GM21381 (cell line): ENCODE data around the gene NR3C1.

Experiments
- ATAC-seq: cut with Tn5 transposase; IDR thresholded peaks from one replicate; pipeline ENCODE4 v1.9.1; 2021; ENCODE audit warnings: mild to moderate bottlenecking, moderate library complexity; ENCODE audit not compliant: unreplicated experiment

The NR3C1 gene

DNA sequence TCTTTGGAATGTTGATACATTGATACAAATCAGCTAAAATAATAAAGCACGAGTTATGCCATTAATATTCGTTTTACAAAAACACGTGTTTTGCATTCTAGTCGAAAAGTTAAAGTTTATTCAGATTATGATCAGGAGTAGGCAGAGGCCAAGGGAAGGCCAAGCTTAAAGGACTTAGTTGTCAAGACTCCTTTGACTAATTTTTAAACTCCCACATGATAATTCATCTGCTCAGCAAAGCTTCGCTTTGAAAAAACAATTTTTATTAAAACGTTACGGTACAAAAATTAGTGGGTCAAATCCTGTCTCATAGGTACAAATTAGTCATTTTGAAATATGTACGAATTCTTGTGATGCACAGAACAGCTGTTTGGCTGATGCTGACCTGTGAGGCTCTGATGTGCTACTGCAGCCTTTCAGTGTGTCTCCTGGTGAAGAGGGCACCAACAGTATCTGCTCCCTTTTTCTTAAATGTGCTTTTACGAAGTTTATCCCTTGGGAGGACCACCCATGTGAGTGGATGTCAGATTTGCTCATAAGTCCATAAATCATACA lies 23.0 kb upstream of the NR3C1 start:
- ATAC-seq, result peak; percentile 63

DNA sequence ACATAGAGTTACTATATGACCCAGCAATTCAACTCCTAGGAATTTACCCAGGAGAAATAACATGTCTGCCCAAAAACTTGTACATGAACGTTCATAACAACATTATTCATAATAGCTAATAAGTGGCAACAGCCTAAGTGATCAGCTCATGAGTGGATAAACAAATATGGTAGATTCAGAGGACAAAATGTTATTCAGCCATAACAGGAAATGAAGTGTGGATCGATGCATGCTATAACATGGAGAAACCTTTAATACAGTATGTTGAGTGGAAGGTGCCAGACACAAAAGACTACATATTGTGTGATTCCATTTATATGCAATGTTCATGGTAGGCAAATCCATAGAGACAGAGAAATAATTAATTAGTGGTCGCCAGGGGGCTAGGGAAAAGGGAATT lies 22.3 kb upstream of the NR3C1 start:
- ATAC-seq, result no peak

DNA sequence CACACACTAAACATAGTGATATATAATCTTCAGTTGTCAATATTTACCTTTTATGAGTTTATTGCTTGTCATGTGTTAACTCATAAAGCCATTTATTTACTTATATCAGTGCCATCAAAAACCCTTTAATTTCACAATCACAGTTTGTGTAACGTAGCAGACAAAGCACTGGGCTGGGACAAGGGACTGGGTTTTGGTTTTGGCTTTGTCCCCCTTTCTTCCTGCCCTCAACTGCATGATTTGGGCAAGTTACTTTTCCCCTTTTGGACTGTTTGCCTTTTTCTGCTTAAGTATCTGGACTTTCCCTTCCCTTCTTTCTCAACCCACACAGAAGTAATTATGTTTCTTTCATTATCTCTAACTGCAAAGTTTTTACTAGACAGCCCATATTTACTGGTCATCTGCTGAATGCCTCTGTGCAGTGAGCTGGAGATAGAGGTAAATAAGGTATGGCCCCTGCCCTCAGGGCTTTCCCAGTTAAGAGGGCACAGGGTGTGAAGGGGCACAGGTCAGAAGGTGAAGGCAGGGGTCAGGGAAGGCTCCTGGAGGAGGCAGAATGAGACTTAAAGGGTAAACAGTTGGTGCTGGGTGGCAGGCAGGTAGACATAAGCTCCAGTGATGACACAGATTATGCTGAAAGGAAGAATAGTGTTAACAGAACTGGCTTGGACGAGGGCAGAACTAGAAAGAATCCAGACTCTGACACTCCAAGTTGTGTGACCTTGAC lies 14.8 kb upstream of the NR3C1 start:
- peak; percentile 41 for ATAC-seq

DNA sequence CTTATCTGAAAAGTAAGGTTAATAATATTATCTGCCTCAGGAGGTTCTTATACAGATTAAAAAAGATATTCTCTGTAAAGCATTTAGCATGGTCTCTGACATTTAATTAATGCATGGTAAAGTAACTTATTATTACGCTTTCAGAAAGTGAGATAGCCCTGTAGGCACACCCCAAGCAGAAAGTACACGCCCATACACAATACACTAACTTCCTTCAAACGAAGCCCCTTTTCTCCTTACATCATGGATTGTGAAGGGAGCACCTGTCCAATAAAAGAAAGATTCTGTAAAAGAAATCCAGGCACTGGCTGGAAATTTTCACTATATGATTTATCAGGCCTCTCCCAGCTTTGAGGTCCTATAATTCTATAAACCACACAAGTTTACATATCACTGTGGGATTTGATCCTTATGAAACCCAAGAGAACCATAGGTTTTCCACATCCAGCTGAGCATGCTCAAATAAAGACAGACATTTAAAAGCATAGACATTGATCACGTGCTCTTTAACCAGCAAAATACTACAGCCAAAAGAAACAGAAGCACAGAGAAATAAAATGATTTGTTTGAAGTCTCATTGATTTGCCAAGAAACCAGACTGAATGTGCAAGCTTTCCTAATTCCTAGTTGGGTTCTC lies 14.1 kb upstream of the NR3C1 start:
- ATAC-seq, result no peak

DNA sequence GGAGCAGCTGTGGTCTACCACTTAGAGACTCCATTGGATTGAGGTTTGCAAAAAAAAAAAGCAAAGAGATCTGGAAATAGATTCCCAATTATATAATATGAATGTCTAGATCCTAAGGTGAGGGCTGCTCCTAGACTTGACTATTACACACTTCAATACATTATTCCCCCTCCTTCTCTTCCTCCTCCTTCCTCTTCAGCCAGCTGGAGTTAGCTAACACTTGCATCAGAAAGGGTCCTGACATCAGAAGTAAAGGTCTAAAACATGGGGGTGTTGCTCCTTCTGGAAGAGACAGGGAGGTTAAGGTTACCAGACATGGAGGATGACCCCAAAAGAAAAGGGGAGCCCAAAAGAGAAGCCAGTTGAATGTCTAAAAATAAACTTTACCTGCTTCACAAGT lies 12.9 kb upstream of the NR3C1 start:
- no peak for ATAC-seq

DNA sequence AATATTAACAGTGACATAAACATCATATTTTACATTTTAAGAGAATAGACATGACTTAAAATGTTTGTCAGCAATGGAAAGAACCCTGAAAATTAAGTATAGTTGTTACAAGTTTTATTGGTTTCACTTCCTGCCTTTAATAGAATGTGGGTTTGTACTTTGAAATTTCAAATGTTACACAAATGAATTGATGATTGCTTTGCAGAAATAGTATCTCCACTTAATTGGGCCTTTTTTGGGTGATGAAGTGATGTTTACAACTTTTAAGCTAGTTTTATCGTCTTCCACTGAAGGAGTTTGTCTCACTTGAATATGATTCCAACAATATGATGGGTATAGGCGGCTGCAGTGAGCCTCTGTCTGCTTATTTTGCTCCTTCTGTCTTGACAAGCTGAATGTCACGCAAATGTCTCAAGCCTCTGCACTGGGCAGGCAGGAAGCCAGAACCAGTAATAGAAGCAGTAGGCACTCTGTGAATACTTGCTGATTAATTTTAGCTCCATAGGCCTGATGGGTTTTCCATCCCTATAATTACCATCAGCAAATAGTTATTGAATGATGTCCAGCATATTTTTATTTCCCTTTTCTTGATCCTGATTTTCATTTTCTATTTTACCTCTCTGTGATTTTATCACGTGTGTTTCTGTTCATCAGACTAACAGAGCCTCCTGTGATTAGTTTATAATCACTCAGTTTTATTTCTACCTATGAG lies 10.6 kb upstream of the NR3C1 start:
- peak; percentile 75 for ATAC-seq

DNA sequence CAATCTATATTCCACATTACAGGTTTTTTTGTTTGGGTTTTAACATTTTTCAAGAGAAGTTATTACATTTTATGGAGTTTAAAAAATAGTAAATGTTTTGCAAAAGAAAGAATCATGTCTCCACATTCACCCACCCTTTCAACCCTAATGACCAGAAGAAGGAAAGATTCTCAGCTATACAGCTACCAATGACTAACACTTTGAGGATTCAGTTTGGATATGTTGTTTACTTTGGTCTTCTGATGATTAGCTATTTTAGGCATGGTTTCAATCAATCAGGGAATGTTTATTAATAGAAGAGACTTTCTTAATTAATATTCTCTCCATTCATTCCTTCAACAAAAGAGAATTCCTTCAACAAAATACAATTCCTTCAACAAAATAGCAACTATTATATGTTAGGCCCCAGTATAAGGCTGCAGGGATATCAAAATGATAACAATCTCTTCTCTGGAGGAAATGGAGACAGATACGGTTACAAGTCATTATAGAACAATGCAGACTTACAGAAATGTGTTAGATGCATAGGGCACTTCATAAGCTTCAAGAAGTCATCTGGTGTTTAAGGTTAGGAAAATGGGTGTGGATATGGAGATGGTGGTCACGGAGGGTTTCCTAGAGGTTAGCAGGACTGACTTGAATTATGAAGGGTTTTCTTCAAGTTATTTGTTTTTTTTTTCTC lies 9.3 kb upstream of the NR3C1 start:
- no peak for ATAC-seq

DNA sequence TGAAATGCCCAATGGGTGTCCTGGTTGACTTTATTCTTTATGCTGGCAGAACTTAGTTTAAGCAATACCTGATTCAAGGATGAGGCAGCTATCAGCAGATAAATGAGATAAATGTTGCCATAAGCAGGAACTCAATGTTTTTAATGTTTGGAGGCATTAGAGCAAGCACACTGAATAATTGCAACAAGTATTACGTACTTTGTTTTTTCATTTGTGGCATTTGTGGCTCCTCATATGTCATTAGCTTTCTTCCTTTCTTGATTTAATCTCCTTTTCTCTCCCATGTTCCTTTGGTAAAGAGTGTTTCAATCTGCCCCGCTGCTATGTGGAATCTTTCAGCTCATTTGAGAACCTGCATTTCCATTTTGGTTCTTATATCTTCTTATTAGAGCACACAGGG lies 6.4 kb upstream of the NR3C1 start:
- ATAC-seq, result no peak

DNA sequence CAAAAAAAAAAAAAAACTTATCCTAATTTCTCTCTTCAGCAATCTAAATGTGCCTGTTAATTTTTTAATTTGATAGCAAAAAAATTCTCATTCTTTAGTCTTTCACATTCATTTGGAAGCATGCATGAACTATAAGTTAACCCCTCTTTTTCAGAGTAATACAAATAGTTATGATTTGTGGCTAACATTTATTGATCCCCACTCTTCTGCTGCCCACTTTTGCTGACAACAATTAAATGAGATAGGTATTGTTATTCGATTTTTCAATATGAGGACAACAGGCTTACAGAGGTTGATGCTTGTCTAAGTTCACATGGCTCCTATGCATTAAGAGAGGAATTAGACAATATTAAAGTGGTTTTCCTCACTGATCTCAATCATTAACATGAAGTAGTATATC lies 2.9 kb upstream of the NR3C1 start:
- ATAC-seq, result no peak

DNA sequence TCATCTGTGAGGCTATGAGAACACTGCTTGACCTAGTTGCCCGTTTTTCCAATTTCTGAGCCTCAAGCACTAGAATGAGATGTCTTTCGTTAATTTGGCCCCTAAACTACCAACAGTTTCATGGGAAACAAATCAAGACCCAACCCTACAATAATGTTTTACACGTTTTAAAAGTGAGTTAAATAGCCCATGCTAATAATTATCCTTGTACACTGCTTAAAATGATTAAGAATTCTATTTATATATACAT lies 2.3 kb upstream of the NR3C1 start:
- ATAC-seq, result no peak

DNA sequence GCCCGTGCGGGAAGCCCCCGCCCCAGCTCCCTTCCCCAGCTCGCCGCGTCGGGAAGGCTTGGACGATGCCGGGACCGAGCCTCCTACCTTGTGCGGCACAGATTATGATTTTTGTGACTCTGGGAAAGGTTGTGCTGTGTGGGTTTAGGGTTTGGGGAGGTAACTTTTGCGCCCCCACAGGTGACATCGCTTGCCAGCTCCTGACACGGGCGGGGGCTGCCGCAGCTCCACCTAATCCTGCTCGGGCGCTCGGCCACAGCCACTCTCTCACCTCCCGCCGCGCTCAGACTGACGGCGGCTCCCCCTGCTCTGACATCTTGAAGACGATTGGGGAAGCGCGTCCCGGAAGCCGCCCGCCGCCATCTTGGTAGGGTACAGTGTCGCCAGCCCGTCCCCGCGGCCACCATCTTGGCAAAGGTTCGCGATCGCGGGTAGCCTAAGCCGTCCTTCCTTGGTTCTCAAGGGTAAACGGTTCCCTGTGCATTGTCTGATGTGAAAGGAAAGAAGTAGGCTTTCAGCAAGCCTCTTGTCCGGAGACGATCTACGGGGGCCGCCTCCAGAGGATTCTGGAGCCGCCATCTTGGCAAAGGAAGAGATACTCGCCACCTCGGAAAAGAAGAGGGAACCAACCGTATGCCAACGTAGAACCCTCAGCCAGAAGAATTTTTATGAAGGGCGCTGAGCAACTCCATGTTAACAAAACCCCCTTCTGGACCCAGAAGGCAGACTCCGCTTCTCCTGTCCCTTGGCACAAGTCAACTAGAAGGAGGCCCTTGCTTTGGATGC lies 1.8 kb upstream of the NR3C1 start:
- peak; percentile 30 for ATAC-seq

DNA sequence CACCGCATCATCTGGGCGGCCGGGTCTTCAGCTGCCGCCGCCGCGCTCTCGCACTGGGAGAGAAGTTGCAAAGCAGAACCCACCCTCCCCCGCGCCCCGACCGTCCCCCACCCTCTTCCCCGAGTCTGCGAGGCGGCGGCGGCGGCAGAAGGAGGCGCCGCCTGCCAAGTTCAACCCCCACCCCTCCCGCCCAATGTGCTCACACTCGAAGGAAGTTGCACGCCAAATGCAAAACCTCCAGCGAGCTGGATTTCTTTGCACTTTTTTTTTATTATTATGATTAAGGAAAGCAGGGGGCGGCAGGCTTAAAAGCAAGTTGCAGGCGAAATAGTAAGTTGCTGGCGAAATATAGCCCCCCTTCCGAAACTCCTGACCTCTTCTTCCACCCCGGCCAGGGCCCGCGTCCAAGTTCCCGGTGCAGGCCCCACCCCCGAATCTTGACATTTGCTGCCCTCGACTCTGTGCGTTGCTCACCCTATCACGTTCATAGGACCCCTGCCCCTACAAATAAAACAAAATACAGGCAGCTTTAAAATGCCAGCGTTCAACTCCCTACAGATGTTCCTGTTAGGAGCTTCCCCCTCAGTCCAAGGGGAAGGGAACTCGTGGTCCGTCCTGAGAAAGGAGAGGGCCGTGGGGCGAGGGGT lies 1.1 kb upstream of the NR3C1 start:
- peak; percentile 18 for ATAC-seq

DNA sequence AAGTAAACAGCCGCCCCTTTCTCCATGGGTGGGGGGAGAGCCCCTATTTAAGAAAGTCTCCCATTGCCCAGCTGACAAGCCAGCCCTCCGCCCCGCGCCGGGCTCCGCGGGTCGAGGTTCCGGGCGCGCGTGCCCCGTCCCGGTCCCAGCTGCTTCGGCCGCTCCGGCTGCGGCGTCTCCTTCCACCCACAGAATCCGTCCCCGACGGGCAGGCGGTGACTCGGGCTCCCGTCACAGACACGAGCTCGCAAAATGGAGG lies 223 bp downstream of the NR3C1 start:
- ATAC-seq, result peak; percentile 9

DNA sequence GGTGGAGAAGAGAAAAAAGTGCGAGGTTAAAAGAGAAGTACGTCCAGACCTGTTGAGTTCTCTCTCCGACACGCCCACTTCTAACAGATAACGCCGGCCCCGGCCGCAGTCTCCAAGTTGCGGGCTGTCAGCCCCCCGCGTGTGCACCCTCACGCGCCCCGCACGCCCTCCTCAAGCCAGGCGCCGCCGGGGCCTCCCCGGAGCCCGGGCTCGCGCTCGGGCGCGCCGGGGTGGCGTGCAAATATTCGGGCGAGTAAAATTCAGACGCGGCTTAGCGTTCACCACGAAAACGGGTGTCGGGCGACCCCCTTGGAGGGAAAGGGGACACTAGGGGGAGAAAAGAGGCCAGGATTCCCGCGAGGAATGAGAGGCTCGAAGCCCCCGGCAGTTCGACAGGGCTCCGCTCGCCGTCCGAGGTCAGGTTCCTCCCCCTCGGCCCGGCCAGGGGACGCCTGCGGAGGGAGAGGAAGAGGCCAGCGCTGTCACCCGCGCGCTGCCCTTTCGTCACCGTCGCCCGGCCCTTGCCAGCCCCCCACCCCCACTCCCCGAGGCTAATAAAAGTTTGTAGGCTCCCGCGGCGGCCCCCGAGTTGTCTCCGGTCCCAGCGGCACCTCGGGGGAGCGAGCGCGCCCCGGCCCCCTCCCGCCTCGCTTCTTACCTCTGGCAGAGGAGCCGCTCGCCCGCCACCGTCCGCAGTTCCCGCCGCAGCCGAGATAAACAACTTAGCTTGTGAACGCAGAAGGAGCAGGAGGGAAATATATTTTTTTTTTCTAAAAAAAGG lies 743 bp downstream of the NR3C1 start:
- ATAC-seq, result no peak

DNA sequence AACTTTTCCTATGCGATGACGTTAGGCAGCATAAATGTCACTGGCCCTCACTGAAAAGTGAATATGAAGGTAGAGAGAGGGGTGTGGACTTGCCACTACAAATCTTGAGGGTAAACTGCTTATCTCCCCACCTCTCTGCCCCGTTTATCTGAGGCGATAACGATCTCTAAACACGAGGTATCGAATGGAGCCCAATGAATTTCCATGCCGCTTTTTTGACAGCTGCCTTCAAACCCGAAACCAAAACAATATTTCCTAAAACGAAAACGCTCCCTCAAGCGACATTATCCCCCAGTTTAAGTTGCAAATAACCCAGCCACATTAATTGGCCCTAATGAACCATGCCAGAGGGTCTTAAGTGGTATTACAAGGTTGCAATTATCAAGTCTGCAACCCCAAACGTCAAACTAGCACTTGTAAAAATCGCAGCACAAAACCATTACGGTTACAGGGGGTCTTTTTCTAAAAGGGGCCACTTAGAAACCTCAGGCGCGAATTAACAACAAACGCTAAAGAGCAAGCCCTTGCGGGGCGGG lies 1.4 kb downstream of the NR3C1 start:
- no peak for ATAC-seq

DNA sequence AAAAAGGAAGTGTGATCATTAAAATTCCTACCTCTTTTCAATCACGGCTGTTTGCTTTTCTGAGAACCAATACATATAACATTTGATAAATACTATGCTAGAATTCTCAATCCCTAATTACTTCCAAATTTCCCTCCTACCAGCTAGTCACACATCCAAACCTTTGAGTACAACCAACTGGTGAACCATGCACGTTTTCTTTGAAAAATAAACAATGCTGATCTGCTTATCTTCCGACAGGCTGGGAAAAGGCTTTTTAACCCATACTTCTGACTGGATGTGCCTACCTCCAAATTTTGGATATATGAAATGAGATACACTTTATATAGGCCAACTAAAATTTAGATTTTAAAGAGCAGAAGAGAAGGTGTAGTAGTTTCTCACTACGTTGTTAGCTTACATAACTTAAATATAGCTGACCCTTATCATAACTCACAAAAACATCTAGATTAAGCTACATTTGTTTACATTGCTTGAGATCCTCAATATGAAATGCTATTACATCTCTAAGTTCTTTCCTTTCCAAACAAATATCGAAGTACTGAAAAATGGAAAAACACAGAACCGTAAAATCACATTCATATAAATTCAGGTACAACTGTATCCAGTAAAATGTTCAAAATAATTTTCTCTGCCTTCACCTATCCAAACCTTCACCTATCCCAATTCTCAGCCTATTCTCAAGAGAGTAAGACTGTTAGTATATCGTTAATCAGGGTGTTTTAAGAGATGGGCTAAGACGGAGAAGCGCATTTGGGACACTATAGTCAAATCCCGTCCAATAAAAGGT lies 2.1 kb downstream of the NR3C1 start:
- no peak for ATAC-seq

DNA sequence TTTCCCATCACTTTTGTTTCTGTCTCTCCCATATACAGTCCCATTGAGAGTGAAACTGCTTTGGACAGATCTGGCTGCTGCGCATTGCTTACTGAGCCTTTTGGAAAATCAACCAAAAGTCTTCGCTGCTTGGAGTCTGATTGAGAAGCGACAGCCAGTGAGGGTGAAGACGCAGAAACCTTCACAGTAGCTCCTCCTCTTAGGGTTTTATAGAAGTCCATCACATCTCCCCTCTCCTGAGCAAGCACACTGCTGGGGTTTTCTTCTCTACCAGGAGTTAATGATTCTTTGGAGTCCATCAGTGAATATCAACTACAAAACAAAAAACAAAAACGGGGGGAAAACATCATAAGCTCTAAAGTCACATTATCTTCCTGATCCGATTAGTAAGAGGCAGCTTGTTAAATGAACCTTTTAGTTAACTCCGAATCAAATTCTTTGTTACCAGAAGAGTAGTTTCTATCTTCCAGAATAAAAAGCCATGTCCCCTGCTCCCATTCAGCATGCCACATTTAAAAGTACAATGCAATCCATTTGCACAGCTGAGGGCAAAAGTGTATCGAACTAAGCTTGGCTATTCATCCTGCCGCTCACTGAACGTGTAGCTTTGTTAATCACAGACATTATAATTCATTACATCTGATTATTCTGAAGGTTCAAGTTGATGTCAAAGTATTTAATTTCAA lies 2.8 kb downstream of the NR3C1 start:
- ATAC-seq, result no peak
